Upper lobe of left lung (tissue), 6 donors: ENCODE measurements around the gene BACE1. TPM values are rescaled to one million over a fixed set of nuclear protein-coding genes. Genes with fewer than 3 reads are reported as not detected.

ENCODE experiments used
- ATAC-seq, 2 donors: fragments of 200-7000 bp; cut with Tn5 transposase; one replicate each; pipeline ENCODE4 v1.9.1; 2022; ENCODE audit warnings: mild to moderate bottlenecking in 2 of 2, moderate library complexity in 2 of 2; ENCODE audit not compliant: low FRiP score in 2 of 2
- DNase-seq, 2 donors: peaks; one replicate each; pipeline ENCODE4 v3.0.0-alpha.2; 2019 to 2020
- H3K27ac ChIP-seq, 4 donors: fragments of 200-600 bp; sonication (generic); one replicate each; pipeline ENCODE4 v1.5.1; 2016 to 2019
- H3K27me3 ChIP-seq, 4 donors: fragments of 200-600 bp; sonication (generic); one replicate each; pipeline ENCODE4 v1.5.1; 2017 to 2019
- H3K36me3 ChIP-seq, 4 donors: fragments of 200-600 bp; sonication (generic); one replicate each; pipeline ENCODE4 v1.5.1; 2016 to 2019
- H3K4me1 ChIP-seq, 4 donors: fragments of 200-600 bp; sonication (generic); one replicate each; pipeline ENCODE4 v1.5.1; 2018 to 2019
- H3K4me3 ChIP-seq, 4 donors: fragments of 200-600 bp; sonication (generic); one replicate each; pipeline ENCODE4 v1.5.1; 2017 to 2019; ENCODE audit warnings: mild to moderate bottlenecking in 2 of 4, moderate library complexity in 1 of 4
- H3K9me3 ChIP-seq, 4 donors: fragments of 200-600 bp; sonication (generic); one replicate each; pipeline ENCODE4 v1.5.1; 2018 to 2019
- CTCF ChIP-seq, 6 experiments: fragments of 450-650 bp in 4 of 6; fragments of 200-600 bp in 2 of 6; sonication (generic) in 2 of 6; IDR thresholded peaks; one replicate each; pipeline ENCODE4 v1.5.1; 2016 to 2019; ENCODE audit warnings: antibody characterized with exemption in 6 of 6
- EP300 ChIP-seq, 4 donors: sonication (generic); formaldehyde crosslinking; IDR thresholded peaks; one replicate each; pipeline ENCODE4 v1.5.1; 2017; ENCODE audit warnings: antibody characterized with exemption in 4 of 4, control low read depth in 2 of 4
- POLR2A ChIP-seq, 4 donors: fragments of 450-650 bp; IDR thresholded peaks; one replicate each; pipeline ENCODE4 v1.5.1; 2016 to 2017; ENCODE audit warnings: antibody characterized with exemption in 4 of 4, mild to moderate bottlenecking in 2 of 4
- POLR2AphosphoS5 ChIP-seq, 2 donors: sonication (generic); formaldehyde crosslinking; IDR thresholded peaks; one replicate each; pipeline ENCODE4 v1.5.1; 2017; ENCODE audit warnings: antibody characterized with exemption in 2 of 2
- WGBS, 2 donors: methylation state at CpG; one replicate each; pipeline ENCODE4 v1.1.5; 2017 to 2018; 5-methylcytosine and 5-hydroxymethylcytosine counted together
- total RNA-seq, 6 donors: library from RNA; depleted of rRNA in 4 of 6; stranded (reverse); fragments of >200 nt in 4 of 6; gene quantifications; one replicate each; pipeline versions ENCODE4 v1.1.0 to v1.2.1, GENCODE V29; 2016 to 2021
- donor health status: DM: no; HTN: no; CAD: no; lungs with moderate emphysema.
- donor health status: DM: no; HTN: yes; CAD: no; lungs with severe emphysema.

BACE1 gene
- 10 to 100 TPM; 11.1 to 37.9 (median 25.5) TPM for total RNA-seq

- DNase-seq, result peak in 1 of 2 donors; percentile 78
- peak in 1 of 4 donors; percentile 34 for TF ChIP-seq POLR2A (IDR thresholded peaks at IDR 0.05)
- no peak for TF ChIP-seq EP300 (IDR thresholded peaks at IDR 0.05)
- peak in 1 of 2 donors; percentile 58 for TF ChIP-seq POLR2AphosphoS5 (IDR thresholded peaks at IDR 0.05)
- TF ChIP-seq CTCF (IDR thresholded peaks at IDR 0.05), result peak in 4 of 6 experiments; percentile 10 to 45 (median 18)
- Histone ChIP-seq H3K4me3 (peak within 1 kb of the TSS; percentile 74 to 96 (median 84)), H3K4me1 (peaks cover 22 to 29% (median 25%) of the 10 kb centered on the region in 4 donors), H3K9me3 (no peaks in the 10 kb centered on the region), H3K27ac (peak within 1 kb of the TSS in 3 of 4 donors; percentile 44 to 75 (median 54)), H3K27me3 (no peaks in the 10 kb centered on the region), H3K36me3 (no peaks in the 10 kb centered on the region)
- peak; percentile 90 to 94 for ATAC-seq
- WGBS, 2 donors, result 14 to 22% methylated on average over 14 to 23 of the region's 29 CpGs
These were observed at the start of gene BACE1 for GRCh38 chr11:117316197-117316961. Gene BACE1, minus strand, starts transcription at chr11:117316256. Its CDS starts 461 bp downstream, at chr11:117315795.

- 93 to 98% methylated on average over 8 of the region's 8 CpGs for WGBS, 2 donors
- no peak overlapping the region for H3K27ac ChIP-seq
- peaks cover 7 to 81% (median 36%) of the 10 kb centered on the region in 4 donors for H3K36me3 ChIP-seq
- TF ChIP-seq POLR2AphosphoS5 (IDR thresholded peaks at IDR 0.05) (no peak), CTCF (IDR thresholded peaks at IDR 0.05) (no peak), EP300 (IDR thresholded peaks at IDR 0.05) (no peak), POLR2A (IDR thresholded peaks at IDR 0.05) (no peak)
- no peaks in the 10 kb centered on the region for H3K9me3 ChIP-seq
- no peaks in the 10 kb centered on the region for H3K4me1 ChIP-seq
- no peaks in the 10 kb centered on the region for H3K27me3 ChIP-seq
- ATAC-seq, result no peak
- no peak overlapping the region for H3K4me3 ChIP-seq
- no peak for DNase-seq
These were observed 45.4 kb upstream of the BACE1 start for GRCh38 chr11:117361432-117361831.

GRCh38 chr11:117356126-117356890 is 40.3 kb upstream of the BACE1 start:
- 86 to 90% methylated on average over 6 to 7 of the region's 9 CpGs for WGBS, 2 donors
- Histone ChIP-seq H3K27ac (no peak overlapping the region), H3K4me3 (no peak overlapping the region), H3K9me3 (no peaks in the 10 kb centered on the region), H3K4me1 (no peaks in the 10 kb centered on the region), H3K27me3 (no peaks in the 10 kb centered on the region), H3K36me3 (peaks cover 4 to 79% (median 35%) of the 10 kb centered on the region in 4 donors)
- TF ChIP-seq POLR2AphosphoS5 (IDR thresholded peaks at IDR 0.05) (no peak), CTCF (IDR thresholded peaks at IDR 0.05) (no peak), EP300 (IDR thresholded peaks at IDR 0.05) (no peak), POLR2A (IDR thresholded peaks at IDR 0.05) (no peak)
- no peak for DNase-seq
- peak; percentile 10 to 12 for ATAC-seq

GRCh38 chr11:117354550-117354949 is 38.5 kb upstream of the BACE1 start:
- ATAC-seq (no peak), DNase-seq (no peak)
- Histone ChIP-seq H3K4me3 (no peak overlapping the region), H3K4me1 (no peaks in the 10 kb centered on the region), H3K27ac (no peak overlapping the region), H3K9me3 (no peaks in the 10 kb centered on the region), H3K36me3 (peaks cover 2 to 76% (median 35%) of the 10 kb centered on the region in 4 donors), H3K27me3 (no peaks in the 10 kb centered on the region)
- 90 to 93% methylated on average over 4 of the region's 4 CpGs for WGBS, 2 donors
- TF ChIP-seq POLR2AphosphoS5 (IDR thresholded peaks at IDR 0.05) (no peak), CTCF (IDR thresholded peaks at IDR 0.05) (no peak), POLR2A (IDR thresholded peaks at IDR 0.05) (no peak), EP300 (IDR thresholded peaks at IDR 0.05) (no peak)
